HEK293 (cell line): ENCODE results near the gene CCNB3.

ENCODE experiments used
- CTCF ChIA-PET: fragments of 350-600 bp; formaldehyde crosslinking; extraction: SDS; loops from one replicate; lab custom pipeline; 2021; ENCODE audit warnings: antibody characterized with exemption; lab: Yijun Ruan, JAX
- POLR2A ChIA-PET: fragments of 300-600 bp; formaldehyde crosslinking; extraction: SDS; loops from one replicate; lab custom pipeline; 2020; ENCODE audit warnings: antibody characterized with exemption, inconsistent platforms; lab: Yijun Ruan, JAX
- H3K27ac ChIP-seq: fragments of 200-500 bp; sonication (Bioruptor generic); 2 replicates; pipeline ENCODE4 v1.5.1; 2014; ENCODE audit warnings: low read depth, low read length, control low read depth, inconsistent platforms; ENCODE audit errors: extremely low read depth
- H3K36me3 ChIP-seq, 2 experiments: fragments of 200-500 bp in 1 of 2; sonication (Bioruptor generic) in 1 of 2; 1 replicate in 1 of 2; 2 replicates in 1 of 2; pipeline ENCODE4 v1.5.1; 2014 to 2017; ENCODE audit warnings: inconsistent platforms in 2 of 2, low read length in 2 of 2; ENCODE audit not compliant: control insufficient read depth in 2 of 2, insufficient read depth in 1 of 2
- H3K4me1 ChIP-seq: fragments of 200-500 bp; sonication (Bioruptor generic); 2 replicates; pipeline ENCODE4 v1.5.1; 2014; ENCODE audit warnings: mild to moderate bottlenecking, low read length, inconsistent platforms; ENCODE audit not compliant: control insufficient read depth, insufficient read depth
- H3K4me3 ChIP-seq: 2 replicates; pipeline ENCODE4 v1.5.1; 2011; ENCODE audit warnings: low read depth, mild to moderate bottlenecking, control low read depth, low read length, moderate library complexity
- H3K9me3 ChIP-seq: fragments of 200-500 bp; sonication (Bioruptor generic); 2 replicates; pipeline ENCODE4 v1.5.1; 2014; ENCODE audit warnings: low read depth, low read length, inconsistent platforms; ENCODE audit not compliant: control insufficient read depth, insufficient read depth
- HOXD13 ChIP-seq: sonication (generic); formaldehyde crosslinking; IDR thresholded peaks from 2 replicates; pipeline ENCODE4 v1.8.0; 2022; ENCODE audit warnings: missing genetic modification reagents, borderline replicate concordance
- SETDB1 ChIP-seq: IDR thresholded peaks from one replicate; pipeline ENCODE4 v1.6.1; 2017; ENCODE audit warnings: mild to moderate bottlenecking, low read length, moderate library complexity, mixed read lengths; ENCODE audit not compliant: insufficient read length
- ZEB2 ChIP-seq: fragments of 450-650 bp; formaldehyde crosslinking; IDR thresholded peaks from 2 replicates; pipeline ENCODE4 v1.5.1; 2016; ENCODE audit warnings: missing biosample characterization, missing genetic modification characterization
- ZNF10 ChIP-seq: fragments of 450-650 bp; formaldehyde crosslinking; IDR thresholded peaks from 2 replicates; pipeline ENCODE4 v1.5.1; 2017; ENCODE audit warnings: missing biosample characterization, missing genetic modification characterization
- ZNF138 ChIP-seq: fragments of 450-650 bp; formaldehyde crosslinking; IDR thresholded peaks from 2 replicates; pipeline ENCODE4 v1.5.1; 2016; ENCODE audit warnings: missing biosample characterization, missing genetic modification characterization, borderline replicate concordance
- ZNF24 ChIP-seq: fragments of 450-650 bp; formaldehyde crosslinking; IDR thresholded peaks from 2 replicates; pipeline ENCODE4 v1.5.1; 2016; ENCODE audit warnings: missing biosample characterization, missing genetic modification characterization
- ZNF248 ChIP-seq: fragments of 450-650 bp; formaldehyde crosslinking; IDR thresholded peaks from 2 replicates; pipeline ENCODE4 v1.5.1; 2017; ENCODE audit warnings: missing biosample characterization, missing genetic modification characterization
- ZNF37A ChIP-seq: fragments of 450-650 bp; IDR thresholded peaks from 2 replicates; pipeline ENCODE4 v1.5.1; 2018; ENCODE audit warnings: missing biosample characterization, missing genetic modification characterization
- ZNF394 ChIP-seq: fragments of 450-650 bp; formaldehyde crosslinking; IDR thresholded peaks from 2 replicates; pipeline ENCODE4 v1.5.1; 2016; ENCODE audit warnings: missing biosample characterization, missing genetic modification characterization, mild to moderate bottlenecking, moderate library complexity, borderline replicate concordance
- ZNF549 ChIP-seq: fragments of 450-650 bp; IDR thresholded peaks from 2 replicates; pipeline ENCODE4 v1.5.1; 2018; ENCODE audit warnings: missing biosample characterization, missing genetic modification characterization, mild to moderate bottlenecking, inconsistent platforms, moderate library complexity
- ZNF624 ChIP-seq: fragments of 450-650 bp; formaldehyde crosslinking; IDR thresholded peaks from 2 replicates; pipeline ENCODE4 v1.5.1; 2017; ENCODE audit warnings: missing biosample characterization, missing genetic modification characterization
- ZNF654 ChIP-seq: fragments of 450-650 bp; formaldehyde crosslinking; IDR thresholded peaks from 2 replicates; pipeline ENCODE4 v1.5.1; 2016; ENCODE audit warnings: low read depth, missing biosample characterization, missing genetic modification characterization
- ZNF670 ChIP-seq: fragments of 450-650 bp; formaldehyde crosslinking; IDR thresholded peaks from 2 replicates; pipeline ENCODE4 v1.5.1; 2016; ENCODE audit warnings: missing biosample characterization, missing genetic modification characterization, low read depth
- ZSCAN23 ChIP-seq: fragments of 450-650 bp; formaldehyde crosslinking; IDR thresholded peaks from 2 replicates; pipeline ENCODE4 v1.5.1; 2016; ENCODE audit warnings: missing biosample characterization, missing genetic modification characterization
- TF ChIP-seq, protein P1 (sequence below): fragments of 450-650 bp; formaldehyde crosslinking; IDR thresholded peaks from 2 replicates; pipeline ENCODE4 v1.5.1; 2016; ENCODE audit warnings: missing biosample characterization, missing genetic modification characterization
- TF ChIP-seq, protein P2 (sequence below): fragments of 450-650 bp; formaldehyde crosslinking; IDR thresholded peaks from 2 replicates; pipeline ENCODE4 v1.5.1; 2016; ENCODE audit warnings: missing biosample characterization, missing genetic modification characterization
- TF ChIP-seq, protein P3 (sequence below): fragments of 450-650 bp; formaldehyde crosslinking; IDR thresholded peaks from 2 replicates; pipeline ENCODE4 v1.5.1; 2016; ENCODE audit warnings: missing biosample characterization, missing genetic modification characterization
- TF ChIP-seq, protein P4 (sequence below): fragments of 450-650 bp; formaldehyde crosslinking; IDR thresholded peaks from 2 replicates; pipeline ENCODE4 v1.5.1; 2016; ENCODE audit warnings: missing biosample characterization, missing genetic modification characterization
- TF ChIP-seq, protein P5 (sequence below): fragments of 450-650 bp; formaldehyde crosslinking; IDR thresholded peaks from 2 replicates; pipeline ENCODE4 v1.5.1; 2016; ENCODE audit warnings: missing biosample characterization, missing genetic modification characterization, low read depth

Gene CCNB3

DNA sequence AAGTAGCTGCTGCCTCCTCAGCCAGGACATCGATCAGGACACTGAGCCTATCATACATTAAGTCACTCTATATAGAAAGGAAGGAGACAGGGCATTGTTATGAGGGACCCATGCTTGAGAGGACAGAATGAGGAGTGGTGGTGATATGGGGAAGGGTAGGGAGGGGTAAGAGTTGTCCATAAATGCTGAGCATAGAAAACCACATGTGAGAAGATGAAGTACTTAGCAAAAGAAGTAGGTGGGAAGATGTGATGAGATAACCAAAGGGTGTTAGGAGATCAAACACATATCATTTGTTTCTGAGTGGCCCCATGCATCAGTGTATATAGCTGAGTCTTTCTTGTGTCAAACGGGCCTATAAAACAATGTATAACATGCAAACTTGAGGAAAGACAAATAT, 182.0 kb downstream of the CCNB3 start:
- ChIA-PET CTCF (no interaction called here), POLR2A (no interaction called here)
- no peak overlapping the region for H3K4me3 ChIP-seq
- H3K4me1 ChIP-seq = no peaks in the 10 kb centered on the region
- H3K9me3 ChIP-seq = no peaks in the 10 kb centered on the region
- H3K36me3 ChIP-seq = no peaks in the 10 kb centered on the region
- TF ChIP-seq ZNF394 (tag by site-specific recombination) (no peak), ZNF248 (tag by site-specific recombination) (no peak), ZNF138 (tag by site-specific recombination) (no peak), ZSCAN23 (tag by site-specific recombination) (no peak), HOXD13 (no peak), ZNF37A (no peak), ZNF624 (tag by site-specific recombination) (no peak), ZNF24 (tag by site-specific recombination) (no peak), ZNF654 (tag by site-specific recombination) (no peak)
- TF ChIP-seq, protein P1, sequence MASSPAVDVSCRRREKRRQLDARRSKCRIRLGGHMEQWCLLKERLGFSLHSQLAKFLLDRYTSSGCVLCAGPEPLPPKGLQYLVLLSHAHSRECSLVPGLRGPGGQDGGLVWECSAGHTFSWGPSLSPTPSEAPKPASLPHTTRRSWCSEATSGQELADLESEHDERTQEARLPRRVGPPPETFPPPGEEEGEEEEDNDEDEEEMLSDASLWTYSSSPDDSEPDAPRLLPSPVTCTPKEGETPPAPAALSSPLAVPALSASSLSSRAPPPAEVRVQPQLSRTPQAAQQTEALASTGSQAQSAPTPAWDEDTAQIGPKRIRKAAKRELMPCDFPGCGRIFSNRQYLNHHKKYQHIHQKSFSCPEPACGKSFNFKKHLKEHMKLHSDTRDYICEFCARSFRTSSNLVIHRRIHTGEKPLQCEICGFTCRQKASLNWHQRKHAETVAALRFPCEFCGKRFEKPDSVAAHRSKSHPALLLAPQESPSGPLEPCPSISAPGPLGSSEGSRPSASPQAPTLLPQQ (tag by site-specific recombination) = no peak
- TF ChIP-seq, protein P2, sequence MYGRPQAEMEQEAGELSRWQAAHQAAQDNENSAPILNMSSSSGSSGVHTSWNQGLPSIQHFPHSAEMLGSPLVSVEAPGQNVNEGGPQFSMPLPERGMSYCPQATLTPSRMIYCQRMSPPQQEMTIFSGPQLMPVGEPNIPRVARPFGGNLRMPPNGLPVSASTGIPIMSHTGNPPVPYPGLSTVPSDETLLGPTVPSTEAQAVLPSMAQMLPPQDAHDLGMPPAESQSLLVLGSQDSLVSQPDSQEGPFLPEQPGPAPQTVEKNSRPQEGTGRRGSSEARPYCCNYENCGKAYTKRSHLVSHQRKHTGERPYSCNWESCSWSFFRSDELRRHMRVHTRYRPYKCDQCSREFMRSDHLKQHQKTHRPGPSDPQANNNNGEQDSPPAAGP = no peak
- TF ChIP-seq, protein P3, sequence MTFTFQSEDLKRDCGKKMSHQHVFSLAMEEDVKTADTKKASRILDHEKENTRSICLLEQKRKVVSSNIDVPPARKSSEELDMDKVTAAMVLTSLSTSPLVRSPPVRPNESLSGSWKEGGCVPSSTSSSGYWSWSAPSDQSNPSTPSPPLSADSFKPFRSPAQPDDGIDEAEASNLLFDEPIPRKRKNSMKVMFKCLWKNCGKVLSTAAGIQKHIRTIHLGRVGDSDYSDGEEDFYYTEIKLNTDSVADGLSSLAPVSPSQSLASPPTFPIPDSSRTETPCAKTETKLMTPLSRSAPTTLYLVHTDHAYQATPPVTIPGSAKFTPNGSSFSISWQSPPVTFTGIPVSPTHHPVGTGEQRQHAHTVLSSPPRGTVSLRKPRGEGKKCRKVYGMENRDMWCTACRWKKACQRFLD = no peak
- H3K27ac ChIP-seq = no peak overlapping the region

DNA sequence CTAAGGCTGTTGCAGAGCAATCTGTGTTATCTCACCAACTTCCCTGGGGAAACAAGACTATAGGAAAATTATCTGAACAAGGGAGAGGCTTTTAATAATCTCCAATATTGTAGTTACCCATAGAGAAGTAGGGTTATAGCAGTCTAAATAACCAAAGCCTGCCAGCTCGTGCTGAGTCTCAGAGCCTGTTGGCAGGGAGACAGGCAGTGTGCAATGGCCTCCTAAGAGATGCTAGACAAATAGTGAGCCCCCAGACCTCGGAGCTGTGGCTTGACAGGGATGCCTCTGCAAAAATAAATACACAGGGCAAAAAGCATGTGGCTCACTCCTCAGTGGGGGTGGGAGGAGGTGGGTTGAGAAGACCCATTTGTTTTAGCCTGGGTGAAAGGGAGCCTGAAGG, 189.3 kb downstream of the CCNB3 start:
- Histone ChIP-seq H3K9me3 (no peaks in the 10 kb centered on the region), H3K4me3 (no peak overlapping the region), H3K4me1 (no peaks in the 10 kb centered on the region), H3K27ac (no peak overlapping the region), H3K36me3 (no peaks in the 10 kb centered on the region)
- POLR2A ChIA-PET = no interaction called here
- TF ChIP-seq ZNF670 (tag by site-specific recombination) = no peak
- no peak for TF ChIP-seq ZNF549
- no peak for TF ChIP-seq ZNF10
- TF ChIP-seq, protein P4, sequence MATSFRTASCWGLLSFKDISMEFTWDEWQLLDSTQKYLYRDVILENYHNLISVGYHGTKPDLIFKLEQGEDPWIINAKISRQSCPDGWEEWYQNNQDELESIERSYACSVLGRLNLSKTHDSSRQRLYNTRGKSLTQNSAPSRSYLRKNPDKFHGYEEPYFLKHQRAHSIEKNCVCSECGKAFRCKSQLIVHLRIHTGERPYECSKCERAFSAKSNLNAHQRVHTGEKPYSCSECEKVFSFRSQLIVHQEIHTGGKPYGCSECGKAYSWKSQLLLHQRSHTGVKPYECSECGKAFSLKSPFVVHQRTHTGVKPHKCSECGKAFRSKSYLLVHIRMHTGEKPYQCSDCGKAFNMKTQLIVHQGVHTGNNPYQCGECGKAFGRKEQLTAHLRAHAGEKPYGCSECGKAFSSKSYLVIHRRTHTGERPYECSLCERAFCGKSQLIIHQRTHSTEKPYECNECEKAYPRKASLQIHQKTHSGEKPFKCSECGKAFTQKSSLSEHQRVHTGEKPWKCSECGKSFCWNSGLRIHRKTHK (tag by site-specific recombination) = no peak
- TF ChIP-seq, protein P5, sequence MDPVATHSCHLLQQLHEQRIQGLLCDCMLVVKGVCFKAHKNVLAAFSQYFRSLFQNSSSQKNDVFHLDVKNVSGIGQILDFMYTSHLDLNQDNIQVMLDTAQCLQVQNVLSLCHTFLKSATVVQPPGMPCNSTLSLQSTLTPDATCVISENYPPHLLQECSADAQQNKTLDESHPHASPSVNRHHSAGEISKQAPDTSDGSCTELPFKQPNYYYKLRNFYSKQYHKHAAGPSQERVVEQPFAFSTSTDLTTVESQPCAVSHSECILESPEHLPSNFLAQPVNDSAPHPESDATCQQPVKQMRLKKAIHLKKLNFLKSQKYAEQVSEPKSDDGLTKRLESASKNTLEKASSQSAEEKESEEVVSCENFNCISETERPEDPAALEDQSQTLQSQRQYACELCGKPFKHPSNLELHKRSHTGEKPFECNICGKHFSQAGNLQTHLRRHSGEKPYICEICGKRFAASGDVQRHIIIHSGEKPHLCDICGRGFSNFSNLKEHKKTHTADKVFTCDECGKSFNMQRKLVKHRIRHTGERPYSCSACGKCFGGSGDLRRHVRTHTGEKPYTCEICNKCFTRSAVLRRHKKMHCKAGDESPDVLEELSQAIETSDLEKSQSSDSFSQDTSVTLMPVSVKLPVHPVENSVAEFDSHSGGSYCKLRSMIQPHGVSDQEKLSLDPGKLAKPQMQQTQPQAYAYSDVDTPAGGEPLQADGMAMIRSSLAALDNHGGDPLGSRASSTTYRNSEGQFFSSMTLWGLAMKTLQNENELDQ (tag by site-specific recombination) = no peak
- TF ChIP-seq SETDB1 = no peak
- TF ChIP-seq ZSCAN23 (tag by site-specific recombination) = no peak
- no peak for TF ChIP-seq HOXD13
- TF ChIP-seq ZEB2 (tag by site-specific recombination) = no peak
- CTCF ChIA-PET = no interaction called here
